Measurements from ENCODE around the gene CPED1.

CPED1 gene

DNA sequence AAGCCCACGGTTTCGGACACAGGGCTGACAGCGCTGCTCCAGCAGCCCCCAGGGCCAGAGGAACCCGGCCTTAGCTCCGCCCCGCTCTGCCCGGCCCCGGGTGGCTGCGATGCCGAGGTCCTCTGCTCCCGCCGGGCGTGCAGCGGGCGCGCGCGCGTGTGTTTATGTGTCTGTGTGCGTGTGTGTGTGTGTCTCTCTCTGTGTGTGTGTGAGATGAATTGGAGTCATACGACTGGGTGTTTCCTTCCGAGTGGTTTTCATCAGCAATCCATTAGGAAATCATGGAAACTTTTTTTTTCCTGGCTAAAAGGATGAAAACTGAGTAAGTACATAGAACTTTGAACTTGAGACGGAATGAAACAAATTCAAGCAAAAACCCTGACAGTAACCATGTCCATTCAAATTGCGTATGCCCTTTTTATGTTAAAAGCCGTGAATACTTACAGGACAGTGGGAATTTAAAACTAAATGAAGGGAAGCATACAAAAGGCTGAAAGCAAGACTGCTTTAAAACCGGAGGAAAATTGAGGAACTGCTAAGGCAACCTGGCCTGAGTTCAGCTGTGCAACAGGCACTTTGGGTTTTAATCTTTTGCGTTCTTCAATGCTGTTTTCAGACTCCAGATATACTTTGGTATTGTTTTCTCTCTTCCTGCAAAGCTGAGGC lies at the start of gene CPED1:
TSS of gene CPED1 (plus strand) at position 121 of the 666 bp plus-strand sequence. CDS start 911 bp downstream, outside the sequence.
- peak; percentile 16 to 23 for DNase-seq (ENCODE audit: low read depth in 2 of 2)

DNA sequence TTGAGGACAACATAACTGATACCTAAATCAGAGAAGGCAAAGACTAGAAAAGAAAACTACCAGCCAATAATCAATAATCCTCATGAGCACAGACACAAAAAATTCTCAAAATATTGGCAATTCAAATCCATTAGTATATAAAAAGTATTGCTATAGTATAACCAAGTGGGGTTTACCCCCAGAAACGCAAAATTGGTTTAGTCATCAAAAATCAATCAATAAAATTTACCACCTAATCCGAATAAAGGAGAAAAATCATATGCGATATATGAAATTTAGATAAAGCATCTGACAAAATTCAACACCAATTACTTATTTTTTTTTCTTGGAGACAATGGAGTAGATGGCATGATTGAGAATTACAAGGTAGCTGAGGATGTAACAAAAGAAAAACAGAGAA lies 49.2 kb upstream of the CPED1 start:
- no peak for DNase-seq (ENCODE audit: low read depth in 2 of 2)

DNA sequence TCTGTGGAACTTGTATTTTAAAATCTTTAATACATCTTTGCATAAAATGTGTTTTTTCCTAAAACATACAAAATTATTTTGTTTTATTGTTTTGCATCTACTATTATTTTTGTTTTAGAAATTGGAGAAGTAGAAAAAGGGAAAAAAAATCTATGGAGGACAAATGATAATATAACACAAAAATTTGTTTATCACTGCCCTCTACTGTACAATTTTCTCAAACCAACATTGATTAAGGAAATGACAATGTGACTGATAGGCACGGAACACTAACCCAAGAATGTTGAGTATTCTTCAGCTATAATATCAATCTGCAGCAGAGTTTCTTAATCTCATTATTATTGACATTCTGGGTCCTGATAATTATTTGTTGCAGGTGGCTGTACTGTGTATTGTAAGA lies 47.4 kb upstream of the CPED1 start:
- DNase-seq (ENCODE audit: low read depth in 2 of 2): no peak

DNA sequence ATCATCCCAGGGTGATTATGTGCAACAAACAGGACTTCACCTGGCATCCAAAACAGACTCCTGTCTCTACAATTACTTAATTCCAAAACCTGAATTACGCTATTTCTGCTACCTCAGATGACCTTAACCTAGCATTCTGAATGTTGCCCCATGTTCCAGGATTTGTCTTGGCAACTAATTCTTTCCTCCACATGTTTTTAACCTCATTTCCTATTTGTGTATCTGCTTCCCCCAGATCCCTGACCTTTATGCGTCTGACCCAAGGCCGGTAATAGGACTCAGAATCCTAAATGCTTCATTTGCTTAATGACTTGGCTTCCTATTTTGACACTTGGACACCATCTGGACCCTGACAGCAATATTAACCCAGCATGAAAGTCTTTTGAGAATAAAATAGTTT lies 46.7 kb upstream of the CPED1 start:
- DNase-seq (ENCODE audit: low read depth in 2 of 2): no peak

DNA sequence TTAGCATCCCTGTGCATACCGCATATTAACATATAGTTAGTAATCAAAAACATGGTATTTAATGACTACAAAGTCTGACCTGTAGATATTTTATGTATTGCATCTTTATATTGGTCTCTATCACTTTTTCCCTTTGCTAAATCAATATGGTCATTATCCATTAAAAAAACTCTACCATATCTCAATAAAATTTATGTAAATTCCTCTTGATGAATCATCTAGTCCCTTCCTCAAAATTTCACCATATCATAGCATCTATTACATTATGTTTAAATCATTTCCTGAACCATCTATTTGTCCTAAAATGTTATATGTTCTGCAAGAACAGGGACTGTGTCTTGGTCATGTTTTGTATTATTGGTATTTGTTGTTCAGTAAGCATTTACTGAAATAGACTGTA lies 45.6 kb upstream of the CPED1 start:
- DNase-seq (ENCODE audit: low read depth in 2 of 2): no peak

DNA sequence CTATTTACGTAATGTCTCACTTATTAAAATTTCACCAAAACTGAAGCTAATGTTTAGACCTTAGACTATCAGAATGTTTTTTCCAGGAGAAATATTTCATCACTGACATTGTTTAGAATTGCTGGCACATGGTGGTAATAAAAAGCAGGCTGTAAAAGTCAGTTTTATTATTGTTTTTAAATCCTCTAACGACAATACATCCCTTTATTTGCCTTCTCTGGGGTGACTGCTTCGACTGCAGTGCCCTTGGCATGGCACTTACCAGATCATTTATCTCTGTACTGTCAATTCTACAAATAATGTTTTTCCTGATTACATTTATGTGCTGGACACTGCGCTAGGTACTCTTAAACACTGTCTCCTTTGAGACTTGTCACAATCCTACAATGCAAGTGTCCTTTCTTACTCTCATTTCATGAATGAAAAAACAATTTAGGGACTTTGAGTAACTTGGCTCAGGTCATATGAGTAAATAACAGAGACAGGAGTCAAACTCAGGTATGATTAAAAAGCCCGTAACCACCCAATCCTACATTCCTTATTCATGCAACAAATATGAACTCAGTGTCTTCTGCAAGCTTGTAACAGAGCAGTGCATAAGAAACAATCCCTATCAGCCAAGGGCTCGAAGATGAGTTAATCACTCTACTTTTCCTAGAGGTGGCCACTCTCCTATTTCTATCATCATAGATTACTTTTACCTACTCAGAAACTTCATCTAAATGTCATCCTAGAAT lies 43.5 kb upstream of the CPED1 start:
- DNase-seq (ENCODE audit: low read depth in 2 of 2): no peak

DNA sequence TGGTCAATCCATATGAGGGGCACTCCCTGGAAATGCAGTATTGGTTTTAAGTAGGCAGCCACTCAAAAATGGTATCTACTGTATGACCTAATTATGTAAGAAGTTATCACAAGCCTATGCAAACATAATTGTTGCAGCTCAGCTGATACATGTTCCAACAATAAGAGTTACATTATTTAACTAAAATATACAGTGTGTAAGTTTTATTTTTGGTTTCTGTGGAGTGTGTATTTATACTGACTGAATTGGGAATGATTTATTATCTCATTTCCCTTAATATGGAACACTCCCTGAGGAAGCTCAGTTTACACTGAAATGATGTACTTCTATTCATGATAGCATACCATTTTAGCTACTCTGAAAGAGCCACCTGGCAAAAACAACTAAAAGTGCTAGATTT lies 40.5 kb upstream of the CPED1 start:
- DNase-seq (ENCODE audit: low read depth in 2 of 2): no peak

DNA sequence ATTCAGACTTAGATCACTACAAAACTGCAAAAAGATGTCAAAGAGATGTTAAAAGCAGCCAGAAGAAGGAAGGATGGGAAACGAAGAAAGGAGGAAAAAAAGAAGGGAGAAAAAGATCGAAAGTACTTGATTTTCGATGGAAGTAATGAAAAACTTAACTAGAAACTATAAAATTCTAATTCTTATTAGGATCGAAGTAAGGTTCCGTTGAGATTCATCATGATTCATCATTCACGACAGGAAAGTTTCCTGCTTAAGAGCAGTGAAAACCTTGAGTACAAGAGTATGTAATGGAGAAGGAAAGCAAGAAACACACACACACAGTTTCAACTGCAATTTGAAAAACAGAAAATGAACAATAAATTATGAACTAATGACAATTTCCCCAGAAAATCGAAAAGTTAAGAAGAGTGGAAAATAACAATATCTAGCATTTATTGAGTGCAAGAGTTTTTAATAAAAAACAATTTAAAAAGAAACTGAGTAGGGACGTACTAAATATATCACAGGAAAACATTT lies 39.1 kb upstream of the CPED1 start:
- DNase-seq (ENCODE audit: low read depth in 2 of 2): no peak

DNA sequence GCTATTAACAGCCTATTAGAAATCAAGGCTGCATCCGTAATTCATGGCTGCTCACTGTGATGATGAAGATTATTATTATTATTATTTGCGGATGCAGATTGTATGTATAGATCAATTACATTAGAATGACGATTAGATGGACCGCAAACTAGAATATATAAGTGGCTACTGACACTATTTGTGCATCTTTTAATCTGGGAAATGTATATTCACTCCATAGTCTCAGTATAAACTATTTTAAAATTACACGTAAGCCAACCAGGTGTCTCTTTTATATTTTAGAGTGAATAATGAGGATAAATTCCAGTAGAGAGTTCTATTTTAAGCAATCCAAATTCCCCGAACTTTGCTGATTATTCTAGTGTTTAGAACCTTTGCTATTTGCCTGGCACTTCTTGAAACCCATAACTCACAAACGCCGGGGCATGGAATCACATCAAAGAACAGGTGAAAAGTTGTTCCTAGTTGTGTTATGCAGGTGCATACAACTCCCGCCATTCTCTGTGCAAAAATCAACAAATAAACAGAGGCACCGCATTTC lies 38.4 kb upstream of the CPED1 start:
- DNase-seq (ENCODE audit: low read depth in 2 of 2): no peak

DNA sequence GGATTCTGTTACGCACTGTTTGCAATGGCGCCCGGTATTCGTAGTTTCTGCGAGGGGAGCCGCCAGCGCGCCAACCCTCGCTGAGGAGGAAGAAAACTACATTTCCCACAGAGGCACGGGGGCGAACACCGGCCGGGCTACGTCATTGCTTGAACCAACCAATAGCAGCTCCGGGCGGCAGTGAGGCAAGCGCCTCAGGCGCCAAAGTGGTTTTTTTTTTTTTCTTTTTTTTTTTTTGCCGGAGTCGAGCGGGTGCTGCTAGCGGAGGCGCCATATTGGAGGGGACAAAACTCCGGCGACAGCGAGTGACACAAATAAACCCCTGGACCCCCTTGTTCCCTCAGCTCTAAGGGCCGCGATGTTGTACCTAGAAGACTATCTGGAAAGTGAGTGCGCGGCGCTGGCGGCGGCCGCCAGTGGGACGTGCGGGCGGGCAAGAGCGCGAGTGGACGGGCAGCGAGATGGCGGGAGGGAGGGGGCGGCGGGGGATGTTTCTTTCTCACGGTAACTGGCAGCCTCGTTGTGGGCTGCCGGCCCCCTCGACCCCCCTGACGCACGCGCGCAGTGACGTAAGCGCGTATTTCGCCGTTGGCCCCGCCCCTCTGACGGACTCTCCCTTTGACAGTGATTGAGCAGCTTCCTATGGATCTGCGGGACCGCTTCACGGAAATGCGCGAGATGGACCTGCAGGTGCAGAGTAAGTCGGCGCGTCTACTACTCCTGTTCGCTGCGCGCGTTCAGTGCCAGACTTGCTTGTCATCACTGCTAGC lies 37.8 kb upstream of the CPED1 start, which contains the start of gene ING3:
TSS of gene ING3 (plus strand) at position 239 of the 770 bp plus-strand sequence. CDS start at position 359, 120 bp downstream.
- peak; percentile 91 to 94 for DNase-seq (ENCODE audit: low read depth in 2 of 2)

DNA sequence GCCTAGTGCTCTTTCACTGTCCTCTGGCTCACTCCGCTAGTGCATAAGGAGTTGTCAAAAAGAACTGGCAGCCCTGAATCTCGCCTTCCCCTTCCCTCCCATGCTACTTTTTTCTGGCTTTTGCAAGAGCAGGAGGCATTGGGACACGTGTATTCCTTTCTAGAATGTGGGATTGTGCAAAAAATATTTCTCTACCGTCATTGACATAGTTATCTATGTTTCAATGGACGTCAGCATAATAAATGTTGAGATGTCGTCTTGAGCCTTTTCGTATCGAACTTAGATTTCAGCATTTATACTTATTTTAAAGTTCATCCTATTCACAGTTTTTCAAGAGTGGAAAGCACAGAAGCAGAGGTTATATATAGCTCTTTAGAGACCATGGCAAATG lies 37.2 kb upstream of the CPED1 start:
- no peak for DNase-seq (ENCODE audit: low read depth in 2 of 2)

DNA sequence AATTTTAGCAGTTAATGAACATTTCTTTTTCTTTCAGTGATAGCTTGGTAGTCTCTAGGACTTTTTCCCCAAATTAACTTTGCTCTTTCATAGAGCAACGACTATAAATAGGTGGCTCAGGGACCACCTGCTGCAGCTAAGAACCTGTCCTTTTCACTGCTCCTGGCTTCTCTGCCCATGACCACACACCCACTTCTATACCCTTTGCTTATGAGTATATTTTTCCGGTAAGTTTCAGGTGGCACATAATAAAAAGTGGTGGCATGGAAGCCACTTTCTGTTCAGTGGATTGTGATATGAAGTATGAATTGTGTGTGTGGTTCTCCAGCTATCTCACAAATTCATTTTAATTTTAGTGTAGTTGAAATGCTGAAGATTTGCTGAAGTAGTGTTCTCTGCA lies 36.7 kb upstream of the CPED1 start:
- DNase-seq (ENCODE audit: low read depth in 2 of 2): no peak

DNA sequence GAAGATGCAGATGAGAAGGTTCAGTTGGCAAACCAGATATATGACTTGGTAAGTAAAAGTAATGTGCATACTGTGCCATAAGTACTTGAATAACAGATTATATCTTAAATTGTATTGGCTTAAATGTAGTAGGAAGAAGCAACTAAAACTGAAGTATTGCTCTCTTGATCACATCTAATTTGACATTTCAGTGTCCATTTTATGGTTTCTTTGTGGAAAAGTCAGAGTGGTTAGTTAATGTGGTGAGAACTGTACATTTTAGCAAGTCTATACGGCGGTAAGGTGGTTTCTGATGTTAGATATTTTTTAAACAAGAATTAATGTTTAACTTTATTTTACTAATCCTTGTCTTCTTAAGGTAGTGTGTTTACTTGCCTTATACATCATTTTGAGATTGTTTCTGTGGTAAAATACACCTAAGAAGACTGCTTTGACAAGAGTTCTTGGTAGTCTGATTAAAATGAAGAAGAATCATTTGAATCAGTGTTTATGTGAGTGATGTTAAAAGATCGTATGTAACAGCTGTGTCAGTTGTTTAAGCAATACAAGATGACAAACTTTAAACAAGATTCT lies 32.8 kb upstream of the CPED1 start:
- no peak for DNase-seq (ENCODE audit: low read depth in 2 of 2)

DNA sequence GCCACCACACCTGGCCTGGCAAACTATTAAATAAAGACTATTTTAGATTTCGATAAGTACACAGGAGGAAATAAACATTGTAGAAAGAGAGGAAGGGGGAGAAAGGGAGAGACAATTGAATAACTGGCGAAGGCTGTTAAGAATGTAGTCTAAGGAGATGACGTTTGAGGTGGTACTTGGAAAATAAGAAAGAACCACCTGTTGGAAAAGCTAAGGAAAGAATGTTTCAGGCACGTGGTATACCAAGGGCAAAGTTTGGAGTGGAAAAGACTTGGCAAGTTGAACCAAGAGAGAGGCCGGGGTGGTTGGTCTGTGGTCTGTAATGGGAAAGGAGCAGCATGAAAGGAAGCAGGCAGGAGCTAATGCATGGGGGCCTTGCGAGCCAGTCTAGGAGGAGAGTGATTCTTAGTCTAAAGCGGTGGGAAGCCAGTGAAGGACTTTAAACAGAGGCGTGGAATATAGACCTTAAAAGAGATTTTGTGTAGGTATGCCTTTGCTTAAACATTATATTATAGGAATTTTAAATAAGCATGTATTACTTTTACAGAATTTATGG lies 28.5 kb upstream of the CPED1 start:
- no peak for DNase-seq (ENCODE audit: low read depth in 2 of 2)

DNA sequence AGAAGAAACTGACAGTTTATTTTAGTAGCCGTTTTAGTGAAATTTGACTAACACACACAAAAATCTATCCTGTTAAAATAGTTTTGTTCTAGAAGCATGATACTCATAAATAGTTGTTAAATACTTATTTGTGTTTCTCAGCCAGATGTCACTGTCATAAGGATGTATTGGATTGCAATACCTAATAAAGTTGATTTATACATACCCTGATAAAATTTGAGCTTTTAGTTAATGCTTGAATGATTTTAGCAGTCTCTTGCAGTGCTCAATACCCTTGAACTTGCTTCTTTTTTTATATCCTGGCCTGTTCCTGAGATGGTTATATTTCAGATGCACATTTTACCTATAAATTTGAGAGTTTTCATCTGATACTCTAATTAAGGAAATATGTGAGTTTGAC lies 27.8 kb upstream of the CPED1 start:
- no peak for DNase-seq (ENCODE audit: low read depth in 2 of 2)

DNA sequence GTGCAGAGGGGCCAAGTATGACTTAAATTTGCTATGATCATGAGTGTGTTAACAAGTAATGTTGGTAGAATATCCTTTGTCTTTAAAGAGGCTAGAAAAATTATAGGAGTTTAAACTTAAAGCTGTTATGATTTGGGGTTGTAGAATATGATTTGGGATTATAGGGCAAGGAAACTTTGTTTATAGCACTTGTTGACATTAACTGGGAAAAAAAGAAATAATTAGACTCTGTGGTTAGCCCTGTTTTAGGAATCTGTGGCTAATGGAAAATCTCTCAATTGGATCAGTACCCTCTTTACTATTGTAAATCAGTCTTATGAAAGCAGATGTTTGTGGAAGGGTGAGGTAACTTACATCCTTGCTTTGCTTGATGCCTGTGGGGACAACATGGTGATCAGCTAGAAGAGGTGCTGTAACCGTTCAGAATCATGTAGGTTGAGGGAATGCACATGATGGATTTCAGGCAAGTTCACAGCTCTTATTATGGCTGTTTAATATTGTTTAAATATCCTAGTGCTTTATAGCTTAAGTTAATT lies 26.8 kb upstream of the CPED1 start:
- DNase-seq (ENCODE audit: low read depth in 2 of 2): no peak

DNA sequence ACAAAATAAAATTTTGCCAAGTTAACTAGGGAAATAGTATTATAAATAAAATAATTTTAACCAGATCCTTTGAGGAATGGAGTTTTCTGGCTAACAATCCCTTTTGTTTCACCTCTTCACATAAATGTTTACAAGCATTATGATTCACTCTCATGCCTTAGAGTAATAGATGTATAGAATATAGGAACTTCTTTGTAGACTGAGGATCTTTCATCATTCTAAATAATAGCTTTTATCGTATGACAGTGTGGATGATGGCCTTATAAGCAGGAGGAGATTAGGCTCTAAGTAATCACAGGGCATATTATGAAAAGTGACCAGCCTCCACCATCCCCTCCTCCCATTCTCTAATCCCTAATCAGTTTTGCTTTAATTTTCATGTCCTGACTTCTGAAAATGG lies 24.4 kb upstream of the CPED1 start:
- DNase-seq (ENCODE audit: low read depth in 2 of 2): no peak

DNA sequence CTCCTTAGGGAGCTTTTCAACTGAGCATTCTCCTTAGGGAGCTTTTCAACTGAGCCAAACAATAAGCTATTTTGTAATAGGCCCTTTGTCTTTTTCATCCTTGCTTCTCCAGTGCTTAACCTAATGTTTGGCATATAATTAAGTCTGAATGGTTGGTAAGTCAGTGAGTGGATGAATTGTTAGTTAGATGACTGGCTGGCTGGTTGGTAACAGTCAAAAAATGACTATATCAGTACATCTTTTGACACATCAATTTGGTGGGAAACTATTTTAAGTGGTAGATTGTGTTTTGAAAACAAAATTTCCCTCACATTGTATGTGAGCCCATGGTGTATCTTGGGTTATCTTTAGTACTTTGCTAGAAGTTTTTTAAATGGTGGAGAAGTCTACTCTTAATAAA lies 21.6 kb upstream of the CPED1 start:
- no peak for DNase-seq (ENCODE audit: low read depth in 2 of 2)

DNA sequence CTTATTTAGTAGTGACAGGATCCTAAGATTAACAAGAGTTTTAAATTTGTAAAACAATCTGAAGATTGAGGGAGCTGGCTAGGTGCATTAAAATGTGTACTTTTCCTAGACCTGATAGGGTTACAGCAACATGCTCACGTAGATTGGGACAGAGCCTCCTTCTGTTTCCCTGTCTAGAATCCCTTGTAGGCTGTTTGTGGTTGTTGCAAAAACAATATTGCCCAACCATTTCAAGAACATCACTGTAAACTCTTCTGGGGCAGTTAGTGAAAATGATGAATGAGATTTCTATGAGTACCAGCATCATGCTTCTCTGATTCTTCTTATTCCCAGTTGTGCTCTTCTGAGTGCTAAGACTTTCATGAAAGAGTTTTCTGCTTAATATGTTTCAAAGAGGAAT lies 14.7 kb upstream of the CPED1 start:
- DNase-seq (ENCODE audit: low read depth in 2 of 2): no peak

DNA sequence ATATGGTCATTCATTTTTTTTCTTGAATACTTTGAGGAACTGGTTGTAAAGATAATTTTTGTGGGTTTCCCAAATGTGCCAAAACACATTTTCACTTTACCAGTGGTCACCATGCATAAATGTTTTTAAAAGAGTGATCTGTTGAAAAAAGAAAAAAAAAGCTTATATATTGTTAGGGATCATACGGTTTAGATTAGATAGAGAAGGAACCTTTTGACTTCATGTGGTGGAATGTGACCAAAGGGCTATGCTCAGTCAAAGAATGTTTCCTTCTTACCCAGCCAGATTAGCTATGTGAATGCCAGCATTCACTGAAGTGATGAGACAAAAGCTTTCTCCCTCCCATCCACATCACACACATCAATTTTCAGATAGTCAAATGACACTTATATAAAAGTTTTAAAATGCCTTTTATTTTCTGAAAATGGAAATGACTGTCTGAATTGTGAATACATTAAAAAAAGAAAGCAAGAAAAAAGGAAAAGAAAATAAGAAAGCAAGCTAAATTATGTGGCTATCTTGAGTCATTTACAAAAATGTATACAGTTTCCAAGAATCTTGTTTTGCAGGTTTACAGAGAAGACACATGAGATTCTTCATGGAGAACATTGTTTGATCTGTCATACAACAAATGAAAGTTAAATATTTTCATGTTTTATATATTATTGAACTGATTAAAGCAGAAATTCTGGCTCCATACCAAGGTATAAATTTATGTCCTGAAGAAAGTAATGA lies 8.6 kb upstream of the CPED1 start:
- DNase-seq (ENCODE audit: low read depth in 2 of 2): no peak

DNA sequence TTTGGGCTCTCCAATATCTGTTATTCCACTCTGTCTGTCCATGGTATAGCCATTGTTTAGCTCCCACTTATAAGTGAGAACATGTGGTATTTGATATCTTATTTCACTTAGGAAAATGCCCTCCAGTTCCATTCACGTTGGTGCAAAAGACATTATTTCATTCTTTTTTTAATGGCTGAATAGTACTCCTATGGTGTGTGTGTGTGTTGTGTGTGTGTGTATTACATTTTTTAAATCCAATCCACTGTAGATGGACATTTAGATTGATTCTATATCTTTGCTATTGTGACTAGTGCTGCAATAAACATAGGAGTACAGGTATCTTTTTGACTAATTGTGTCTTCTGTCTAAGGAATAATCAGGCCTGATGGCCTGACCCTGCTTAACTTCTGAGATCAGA lies 7.4 kb upstream of the CPED1 start:
- DNase-seq (ENCODE audit: low read depth in 2 of 2): no peak
